Left cardiac atrium (tissue), 4 donors: ENCODE measurements around the gene PDE3A. TPM values are rescaled to one million over a fixed set of nuclear protein-coding genes. Genes with fewer than 3 reads are reported as not detected.

Experiments
- ATAC-seq, 2 donors: fragments of 200-7000 bp; cut with Tn5 transposase; one replicate each; pipeline ENCODE4 v1.9.1; 2020; ENCODE audit warnings: mild to moderate bottlenecking in 2 of 2, moderate library complexity in 2 of 2
- DNase-seq: peaks from one replicate; pipeline ENCODE4 v3.0.0-alpha.2; 2020
- intact Hi-C, 2 donors: fragments of 100-400 bp; cut with DNase I; formaldehyde crosslinking; loops; one replicate each; pipeline versions ENCODE4 v1.14.1 to v1.15.1; 2022 to 2023
- total RNA-seq, 2 donors: library from RNA; stranded (reverse); fragmentation: NEBNext Ultra II Directional; extraction: Animal tissue kit (Norgen Biotek cat#: 25700); gene quantifications; one replicate each; pipeline ENCODE4 v1.2.1, GENCODE V29; 2021
- donor health status: DM: no; HTN: yes; CAD: no.
- donor health status: DM: no; HTN: yes; CAD: no; lungs with severe emphysema.
- donor health status: DM: yes; HTN: yes; CAD: no.
- donor health status: Dilated cardiomyopathy.

PDE3A gene
- total RNA-seq, 2 donors from 2014 or later: 66.8 to 157 TPM

GRCh38 chr12:20445687-20446086 is 77.3 kb downstream of the PDE3A start:
- ATAC-seq (peak; percentile 82 to 87), DNase-seq (no peak)
- intact Hi-C loops: no loop called here

- DNase-seq: no peak
- intact Hi-C loops: no loop called here
- ATAC-seq: peak; percentile 16 to 21
Observed at GRCh38 chr12:20446836-20447235, 78.5 kb downstream of the PDE3A start.

DNA sequence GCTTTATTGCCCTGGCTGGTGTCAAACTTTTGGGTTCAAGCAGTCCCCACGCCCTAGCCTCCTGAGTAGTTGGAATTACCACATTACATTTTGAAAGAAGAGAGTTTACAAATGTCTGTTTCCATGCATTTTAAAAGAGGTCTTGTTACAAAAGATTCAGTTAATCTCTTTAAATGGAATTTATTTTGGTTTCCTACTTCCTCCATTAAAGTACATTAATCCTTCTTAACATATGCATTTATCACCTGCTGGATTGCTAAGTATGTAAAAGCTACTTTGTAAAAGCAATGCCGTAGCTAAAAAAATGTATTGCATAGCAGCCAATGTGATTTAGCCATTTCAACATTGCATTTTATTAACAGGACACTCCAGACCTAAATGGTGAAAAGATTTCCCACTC is 80.4 kb downstream of the PDE3A start:
- ATAC-seq (no peak), DNase-seq (no peak)
- intact Hi-C loops: no loop called here

GRCh38 chr12:20450591-20451180 is 82.3 kb downstream of the PDE3A start:
- DNase-seq (no peak), ATAC-seq (no peak)
- intact Hi-C loops: no loop called here

GRCh38 chr12:20451761-20452160 is 83.4 kb downstream of the PDE3A start:
- intact Hi-C loops: no loop called here
- DNase-seq (no peak), ATAC-seq (peak in 1 of 2 donors; percentile 39)

DNA sequence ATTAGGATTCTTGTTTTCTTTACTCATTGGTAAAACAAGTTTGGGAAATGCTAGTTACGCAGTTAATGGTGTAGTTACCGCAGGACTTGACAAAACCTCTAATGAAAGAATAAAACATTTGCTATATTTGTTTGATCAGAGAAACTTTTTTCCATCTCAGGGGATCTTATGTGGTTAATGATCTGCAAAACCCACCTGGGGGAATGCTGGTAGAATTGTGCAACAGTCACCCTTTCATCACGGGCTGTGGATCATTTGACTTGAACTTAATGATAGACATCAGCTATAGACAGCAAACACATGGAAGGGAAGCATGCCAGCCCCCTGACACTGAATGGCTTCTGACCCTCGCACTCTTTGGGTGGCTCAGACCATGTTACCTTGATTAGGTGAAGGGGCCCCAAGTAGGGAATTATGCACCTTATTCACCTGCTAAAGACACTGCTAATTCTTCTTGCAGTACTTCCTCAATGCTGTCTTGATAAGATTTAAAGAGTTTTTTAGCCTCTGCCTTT is 84.2 kb downstream of the PDE3A start:
- intact Hi-C loops: no loop called here
- DNase-seq: no peak
- ATAC-seq: no peak

DNA sequence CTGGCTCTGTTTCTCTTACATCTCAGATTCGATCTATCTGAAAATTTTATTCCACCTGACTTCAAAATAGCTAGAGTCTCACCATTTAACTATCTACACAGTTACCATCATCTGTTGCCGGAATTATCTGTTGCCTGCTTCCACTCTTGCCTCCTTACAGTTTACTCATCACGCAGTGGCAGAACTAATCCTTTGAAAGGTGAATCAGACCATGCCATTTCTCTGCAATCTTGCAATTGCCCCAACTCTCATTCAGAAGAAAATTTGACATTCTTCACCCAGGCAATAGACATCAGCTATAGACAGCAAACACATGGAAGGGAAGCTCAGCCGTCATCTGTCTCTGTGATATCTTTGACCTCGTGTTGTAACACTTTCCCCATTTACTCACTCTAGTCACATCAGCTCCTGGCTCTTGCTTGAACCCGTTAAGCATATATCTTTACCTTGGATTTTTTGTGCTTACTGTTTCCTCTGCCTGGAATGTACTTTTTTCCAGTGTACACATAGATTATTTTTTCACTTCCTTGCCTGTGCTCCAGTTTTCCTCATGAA is 85.5 kb downstream of the PDE3A start:
- intact Hi-C loops: no loop called here
- ATAC-seq (peak in 1 of 2 donors; percentile 34), DNase-seq (no peak)

GRCh38 chr12:20455001-20455706 is 86.8 kb downstream of the PDE3A start:
- intact Hi-C loops: no loop called here
- no peak for DNase-seq
- ATAC-seq: peak; percentile 46 to 53

DNA sequence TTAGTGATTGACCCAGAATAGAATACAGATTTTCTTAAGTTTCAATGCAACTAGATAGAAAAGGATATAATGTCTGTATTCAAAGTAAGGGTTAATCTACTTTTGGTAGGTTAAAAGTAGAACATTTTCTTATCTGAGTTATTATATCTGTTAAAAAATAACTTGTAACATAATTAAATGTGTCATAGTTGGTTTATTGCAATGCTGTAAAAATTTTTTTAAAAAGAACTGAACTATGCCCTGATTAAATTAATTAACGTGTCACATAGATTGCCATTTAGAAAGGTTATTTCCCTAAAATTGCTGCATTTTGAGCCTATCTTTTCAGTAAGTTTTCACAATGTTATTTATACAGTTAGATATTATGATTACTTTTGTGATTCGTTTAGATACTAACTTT is 89.2 kb downstream of the PDE3A start:
- intact Hi-C loops: no loop called here
- DNase-seq (no peak), ATAC-seq (no peak)

GRCh38 chr12:20458011-20458410 is 89.7 kb downstream of the PDE3A start:
- ATAC-seq (no peak), DNase-seq (no peak)
- intact Hi-C loops: no loop called here

DNA sequence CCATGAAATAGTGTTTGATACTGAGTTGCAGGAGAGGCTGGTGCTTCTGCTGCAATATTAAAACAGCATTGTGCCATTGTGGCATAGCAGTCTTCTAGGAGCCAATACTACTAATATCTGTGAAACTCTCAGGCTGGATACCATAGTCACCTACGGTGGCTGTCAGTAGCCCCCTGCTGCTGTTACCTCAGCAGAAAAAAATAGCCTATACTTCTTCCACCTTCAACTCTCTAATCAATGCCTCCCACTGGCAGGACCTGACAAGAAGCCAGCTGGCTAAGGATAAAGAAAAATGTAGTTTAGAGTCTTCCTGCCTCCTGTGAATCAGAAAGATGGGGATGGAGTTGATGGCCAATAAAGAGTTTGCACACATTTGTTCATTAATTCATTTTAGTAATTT is 91.6 kb downstream of the PDE3A start:
- intact Hi-C loops: loop anchor here in 1 of 2 donors (10.0 kb wide), 1 partner anchor 135 kb away; no protein-coding TSS in a partner anchor
- ATAC-seq (no peak), DNase-seq (no peak)

- intact Hi-C loops: loop anchor here in 1 of 2 donors (10.0 kb wide), 1 partner anchor 134 kb away; no protein-coding TSS in a partner anchor
- DNase-seq (no peak), ATAC-seq (no peak)
Observed at GRCh38 chr12:20460956-20461355, 92.6 kb downstream of the PDE3A start.

DNA sequence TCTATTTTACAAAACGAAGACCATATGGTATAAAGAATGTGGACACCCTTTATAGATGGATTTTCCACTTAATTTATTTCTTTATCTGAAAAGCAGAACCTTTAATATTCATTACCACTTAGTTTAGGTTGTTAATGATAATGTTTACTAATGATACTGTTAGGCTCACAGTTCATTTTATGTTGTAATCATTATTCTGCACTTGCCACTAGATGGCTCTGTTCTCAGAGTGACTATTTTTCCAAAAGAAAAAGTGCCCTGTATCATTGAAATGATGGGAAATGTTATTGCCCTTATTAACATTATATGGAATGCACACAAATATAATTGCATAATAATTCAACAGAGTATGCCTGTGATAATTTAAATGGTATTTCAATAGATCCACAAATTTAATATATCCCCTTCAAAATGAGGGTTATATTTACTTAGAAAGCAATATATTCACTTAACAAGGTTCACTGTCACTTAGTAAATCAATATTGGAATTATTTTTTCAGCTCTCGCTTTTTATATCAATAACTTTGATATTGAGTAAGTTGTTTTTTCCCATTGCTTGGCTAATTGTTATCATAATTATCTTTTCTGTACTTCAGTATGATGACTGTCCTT is 95.7 kb downstream of the PDE3A start:
- intact Hi-C loops: loop anchor here in 1 of 2 donors (10.0 kb wide), 1 partner anchor 131 kb away; no protein-coding TSS in a partner anchor
- ATAC-seq (no peak), DNase-seq (no peak)

DNA sequence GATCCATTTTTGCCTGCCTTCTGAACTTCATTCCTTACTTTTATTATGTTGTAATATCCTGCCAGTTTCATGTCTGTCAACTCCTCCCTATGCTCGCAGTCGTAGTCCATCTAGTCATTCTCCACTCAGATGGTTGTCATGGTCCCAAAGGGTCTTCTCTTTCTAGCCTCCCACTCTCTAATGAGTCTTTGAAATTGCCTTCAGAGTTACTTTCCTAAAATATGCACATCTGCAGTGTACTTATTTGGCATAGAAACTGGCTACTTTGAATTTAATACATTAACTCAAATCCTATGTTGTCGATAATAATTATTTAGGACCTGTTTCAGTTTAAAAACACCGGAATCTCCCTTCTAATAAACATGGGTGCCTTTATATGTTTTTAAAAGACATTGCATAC is 101.0 kb downstream of the PDE3A start:
- intact Hi-C loops: loop anchor here in 1 of 2 donors (10.0 kb wide), 1 partner anchor 126 kb away; no protein-coding TSS in a partner anchor
- DNase-seq: no peak
- ATAC-seq: no peak

- no peak for ATAC-seq
- DNase-seq: no peak
- intact Hi-C loops: loop anchor here in 1 of 2 donors (10.0 kb wide), 1 partner anchor 125 kb away; no protein-coding TSS in a partner anchor
Observed at GRCh38 chr12:20469756-20470155, 101.4 kb downstream of the PDE3A start.

GRCh38 chr12:20472102-20472782 is 103.9 kb downstream of the PDE3A start:
- DNase-seq (no peak), ATAC-seq (peak in 1 of 2 donors; percentile 42)
- intact Hi-C loops: no loop called here

- intact Hi-C loops: no loop called here
- DNase-seq (no peak), ATAC-seq (no peak)
Observed at GRCh38 chr12:20473133-20473532, 104.8 kb downstream of the PDE3A start.

- intact Hi-C loops: no loop called here
- DNase-seq (no peak), ATAC-seq (no peak)
Observed at GRCh38 chr12:20474016-20474415, 105.7 kb downstream of the PDE3A start.

GRCh38 chr12:20474443-20474842 is 106.1 kb downstream of the PDE3A start:
- ATAC-seq: no peak
- intact Hi-C loops: no loop called here

More at GRCh38 chr12:20474443-20474842, 106.1 kb downstream of the PDE3A start:
- no peak for DNase-seq
